CD14-positive monocyte (primary cell): ENCODE data around the gene SPR. TPM values are rescaled to one million over a fixed set of nuclear protein-coding genes. Genes with fewer than 3 reads are reported as not detected.

Source experiments
- DNase-seq, 3 donors: peaks; one replicate each; pipeline ENCODE4 v3.0.0-alpha.2; 2011 to 2022
- H2AFZ ChIP-seq: 2 replicates; pipeline ENCODE4 v1.6.0; 2012; ENCODE audit warnings: mild to moderate bottlenecking, low read depth, low read length, inconsistent platforms; ENCODE audit not compliant: insufficient read depth, poor library complexity, severe bottlenecking
- H3K27ac ChIP-seq, 2 donors: 1 replicate in 1 of 2; 2 replicates in 1 of 2; pipeline ENCODE4 v1.5.1; 2012 to 2013; ENCODE audit warnings: low read length in 2 of 2, control low read depth in 1 of 2, inconsistent platforms in 1 of 2, low read depth in 1 of 2, mild to moderate bottlenecking in 1 of 2
- H3K27me3 ChIP-seq, 2 donors: one replicate each; pipeline versions ENCODE4 v1.6.0 to v1.6.1; 2011 to 2013; ENCODE audit warnings: low read length in 2 of 2; ENCODE audit not compliant: control insufficient read depth in 2 of 2, insufficient read depth in 2 of 2
- H3K36me3 ChIP-seq, 2 donors: replicated peaks in 1 of 2; 1 replicate in 1 of 2; 2 replicates in 1 of 2; pipeline versions ENCODE4 v1.5.1 to v1.6.1; 2012 to 2013; ENCODE audit warnings: low read length in 2 of 2, control low read depth in 1 of 2, inconsistent platforms in 1 of 2, mild to moderate bottlenecking in 1 of 2; ENCODE audit not compliant: insufficient read depth in 2 of 2, control insufficient read depth in 1 of 2
- H3K4me1 ChIP-seq, 2 donors: 1 replicate in 1 of 2; 2 replicates in 1 of 2; pipeline versions ENCODE4 v1.5.1 to v1.6.1; 2012 to 2013; ENCODE audit warnings: low read length in 2 of 2, control low read depth in 1 of 2, inconsistent platforms in 1 of 2, mild to moderate bottlenecking in 1 of 2, moderate library complexity in 1 of 2; ENCODE audit not compliant: insufficient read depth in 2 of 2, control insufficient read depth in 1 of 2
- H3K4me2 ChIP-seq: replicated peaks from 2 replicates; pipeline ENCODE3; 2012; ENCODE audit warnings: low read length, moderate library complexity, mild to moderate bottlenecking; ENCODE audit not compliant: poor library complexity, severe bottlenecking; ENCODE audit errors: extremely low read depth
- H3K4me3 ChIP-seq, 3 experiments: fragments of 200-600 bp in 1 of 3; sonication (generic) in 1 of 3; replicated peaks in 1 of 3; 1 replicate in 2 of 3; 2 replicates in 1 of 3; pipeline ENCODE4 v1.5.1; 2011 to 2013; ENCODE audit warnings: low read length in 3 of 3, mild to moderate bottlenecking in 3 of 3, control low read depth in 2 of 3, low read depth in 2 of 3, inconsistent platforms in 1 of 3, moderate library complexity in 1 of 3
- H3K79me2 ChIP-seq: 2 replicates; pipeline ENCODE4 v1.6.0; 2012; ENCODE audit warnings: mild to moderate bottlenecking, control low read depth, inconsistent platforms, low read length, moderate library complexity; ENCODE audit not compliant: insufficient read depth
- H3K9ac ChIP-seq: 2 replicates; pipeline ENCODE4 v1.6.0; 2017; ENCODE audit warnings: low read length, mild to moderate bottlenecking; ENCODE audit not compliant: insufficient read depth, poor library complexity, severe bottlenecking
- H3K9me3 ChIP-seq, 2 donors: replicated peaks in 1 of 2; 1 replicate in 1 of 2; 2 replicates in 1 of 2; pipeline versions ENCODE4 v1.5.1 to v1.6.1; 2012 to 2013; ENCODE audit warnings: low read length in 2 of 2, control low read depth in 1 of 2; ENCODE audit not compliant: control insufficient read depth in 1 of 2, insufficient read depth in 1 of 2
- H4K20me1 ChIP-seq: 2 replicates; pipeline ENCODE4 v1.6.0; 2012; ENCODE audit warnings: mild to moderate bottlenecking, low read length, control low read depth, moderate library complexity; ENCODE audit not compliant: insufficient read depth
- H3K27ac Mint-ChIP-seq, 7 donors: one replicate each; pipeline ENCODE4 v1.8.0; 2020; ENCODE audit warnings: mild to moderate bottlenecking in 7 of 7, mixed read lengths in 7 of 7, moderate library complexity in 6 of 7, inconsistent platforms in 2 of 7
- H3K27me3 Mint-ChIP-seq, 3 donors: one replicate each; pipeline ENCODE4 v1.8.0; 2021 to 2022; ENCODE audit warnings: low read depth in 3 of 3, mild to moderate bottlenecking in 3 of 3, mixed read lengths in 3 of 3, moderate library complexity in 3 of 3, inconsistent platforms in 1 of 3
- H3K36me3 Mint-ChIP-seq, 2 donors: one replicate each; pipeline ENCODE4 v1.8.0; 2020; ENCODE audit warnings: mixed read lengths in 2 of 2, inconsistent platforms in 1 of 2, mild to moderate bottlenecking in 1 of 2
- H3K4me1 Mint-ChIP-seq: one replicate; pipeline ENCODE4 v1.8.0; 2020; ENCODE audit warnings: mild to moderate bottlenecking, mixed read lengths
- H3K4me3 Mint-ChIP-seq, 2 donors: one replicate each; pipeline ENCODE4 v1.8.0; 2020; ENCODE audit warnings: mild to moderate bottlenecking in 2 of 2, mixed read lengths in 2 of 2, moderate library complexity in 1 of 2
- H3K9me3 Mint-ChIP-seq, 7 donors: one replicate each; pipeline ENCODE4 v1.8.0; 2020 to 2022; ENCODE audit warnings: mixed read lengths in 7 of 7, mild to moderate bottlenecking in 6 of 7, moderate library complexity in 6 of 7, inconsistent platforms in 2 of 7
- WGBS: methylation state at CpG from one replicate; pipeline ENCODE4 v1.1.5; 2013; ENCODE audit warnings: missing lambda C conversion rate; ENCODE audit not compliant: insufficient coverage; 5-methylcytosine and 5-hydroxymethylcytosine counted together
- intact Hi-C, 2 donors: fragments of 100-400 bp; cut with micrococcal nuclease; formaldehyde crosslinking; loops; one replicate each; pipeline versions ENCODE4 v1.15.0 to v1.15.1; 2023
- polyA plus RNA-seq, 3 donors: library from polyadenylated mRNA; depleted of rRNA in 1 of 3; unstranded in 2 of 3; stranded (reverse) in 1 of 3; fragments of 300-500 nt in 2 of 3; fragments of >200 nt in 1 of 3; fragmentation: Illumina TruSeq in 2 of 3; gene quantifications; 1 replicate in 2 of 3; 2 replicates in 1 of 3; pipeline ENCODE4 v1.2.3, GENCODE V29; 2012 to 2021
- TF ChIP-seq, protein P1 (sequence below): fragments of 200-600 bp; IDR thresholded peaks from one replicate; pipeline ENCODE4 v1.8.0; 2022; ENCODE audit warnings: antibody characterized with exemption, mild to moderate bottlenecking

The SPR gene
- polyA plus RNA-seq, 3 donors, result 2.9 to 12.5 (median 7.6) TPM

DNA sequence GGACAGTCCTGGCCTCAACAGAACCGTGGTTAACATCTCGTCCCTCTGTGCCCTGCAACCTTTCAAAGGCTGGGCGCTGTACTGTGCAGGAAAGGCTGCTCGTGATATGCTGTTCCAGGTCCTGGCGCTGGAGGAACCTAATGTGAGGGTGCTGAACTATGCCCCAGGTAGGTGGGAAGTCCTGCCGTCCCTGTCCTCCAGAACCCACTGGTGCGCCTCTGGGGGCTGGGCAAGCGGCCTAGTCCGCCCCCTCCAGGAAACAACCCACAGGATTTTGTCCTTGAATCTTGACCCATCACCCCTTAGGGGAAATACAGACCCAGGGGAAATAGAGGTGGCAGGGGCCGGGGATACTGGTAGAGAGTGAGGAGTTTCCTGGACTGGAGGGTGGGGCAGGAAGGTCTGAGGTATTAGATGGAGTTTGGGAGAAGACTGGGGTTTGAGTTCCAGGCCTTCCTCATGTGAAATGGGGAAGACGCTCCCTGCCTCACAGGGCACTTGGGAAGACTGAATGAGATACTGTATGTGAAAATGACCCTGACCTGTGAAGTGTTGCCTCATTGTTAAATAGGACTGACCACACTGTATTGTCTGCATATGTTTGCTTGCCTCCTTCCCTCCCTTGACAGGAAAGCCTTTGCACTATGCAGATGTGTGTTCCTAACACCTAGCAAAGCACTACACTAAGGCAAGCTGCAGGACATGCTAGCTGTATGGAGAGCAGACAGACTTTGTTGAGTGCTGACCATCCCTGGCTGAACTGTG, 1.4 kb downstream of the SPR start:
- H4K20me1 ChIP-seq, result no peaks in the 10 kb centered on the region
- no peak overlapping the region for H2AFZ ChIP-seq
- H3K27me3 ChIP-seq, result peaks cover 21 to 38% of the 10 kb centered on the region in 2 donors
- TF ChIP-seq, protein P1, sequence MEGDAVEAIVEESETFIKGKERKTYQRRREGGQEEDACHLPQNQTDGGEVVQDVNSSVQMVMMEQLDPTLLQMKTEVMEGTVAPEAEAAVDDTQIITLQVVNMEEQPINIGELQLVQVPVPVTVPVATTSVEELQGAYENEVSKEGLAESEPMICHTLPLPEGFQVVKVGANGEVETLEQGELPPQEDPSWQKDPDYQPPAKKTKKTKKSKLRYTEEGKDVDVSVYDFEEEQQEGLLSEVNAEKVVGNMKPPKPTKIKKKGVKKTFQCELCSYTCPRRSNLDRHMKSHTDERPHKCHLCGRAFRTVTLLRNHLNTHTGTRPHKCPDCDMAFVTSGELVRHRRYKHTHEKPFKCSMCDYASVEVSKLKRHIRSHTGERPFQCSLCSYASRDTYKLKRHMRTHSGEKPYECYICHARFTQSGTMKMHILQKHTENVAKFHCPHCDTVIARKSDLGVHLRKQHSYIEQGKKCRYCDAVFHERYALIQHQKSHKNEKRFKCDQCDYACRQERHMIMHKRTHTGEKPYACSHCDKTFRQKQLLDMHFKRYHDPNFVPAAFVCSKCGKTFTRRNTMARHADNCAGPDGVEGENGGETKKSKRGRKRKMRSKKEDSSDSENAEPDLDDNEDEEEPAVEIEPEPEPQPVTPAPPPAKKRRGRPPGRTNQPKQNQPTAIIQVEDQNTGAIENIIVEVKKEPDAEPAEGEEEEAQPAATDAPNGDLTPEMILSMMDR, result no peak
- Mint-ChIP-seq H3K27me3 (peaks cover 38 to 54% (median 42%) of the 10 kb centered on the region in 3 donors), H3K36me3 (peaks cover 7 to 11% of the 10 kb centered on the region in 2 donors), H3K9me3 (peaks cover 0 to 5% (median 0%) of the 10 kb centered on the region in 7 donors), H3K4me3 (peak overlapping the region in 1 of 2 donors; percentile 26), H3K27ac (peak overlapping the region in 1 of 7 donors; percentile 48), H3K4me1 (peaks cover 41% of the 10 kb centered on the region)
- peak overlapping the region; percentile 98 for H3K4me2 ChIP-seq
- peak overlapping the region in 1 of 3 experiments; percentile 88 for H3K4me3 ChIP-seq
- no peaks in the 10 kb centered on the region for H3K9me3 ChIP-seq
- H3K27ac ChIP-seq, result no peak overlapping the region
- DNase-seq, result no peak
- intact Hi-C loops, result no loop called here
- H3K36me3 ChIP-seq, result no peaks in the 10 kb centered on the region
- 92% methylated on average over 8 of the region's 11 CpGs for WGBS
- H3K9ac ChIP-seq, result no peak overlapping the region
- peaks cover 27 to 41% of the 10 kb centered on the region in 2 donors for H3K4me1 ChIP-seq
- no peaks in the 10 kb centered on the region for H3K79me2 ChIP-seq

DNA sequence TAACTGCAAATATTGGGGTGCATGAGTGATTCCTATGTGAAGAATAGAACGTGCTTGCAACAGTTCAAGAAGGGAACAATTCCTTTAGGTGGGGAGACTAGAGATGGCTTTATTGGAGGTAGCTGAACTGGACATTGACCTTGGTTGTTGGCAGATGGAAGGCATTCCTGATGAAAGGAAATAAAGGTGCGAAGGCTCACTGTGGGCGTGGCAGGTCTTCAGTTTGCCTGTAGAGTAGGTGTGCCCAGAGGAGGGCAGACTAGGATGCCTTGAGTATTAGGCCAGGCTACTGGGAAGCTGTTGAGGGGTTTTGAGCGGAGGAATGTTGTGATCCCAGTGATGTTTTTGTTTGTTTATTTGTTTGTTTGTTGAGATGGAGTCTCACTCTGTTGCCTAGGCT, 2.8 kb downstream of the SPR start:
- no peak overlapping the region for H2AFZ ChIP-seq
- peak overlapping the region in 2 of 7 donors; percentile 68 to 70 for H3K27ac Mint-ChIP-seq

More for the DNA sequence above, 2.8 kb downstream of the SPR start:
- no peaks in the 10 kb centered on the region for H4K20me1 ChIP-seq
- no peak for DNase-seq
- H3K27me3 ChIP-seq, result peaks cover 18 to 39% of the 10 kb centered on the region in 2 donors
- H3K79me2 ChIP-seq, result no peaks in the 10 kb centered on the region
- no peak overlapping the region for H3K4me3 ChIP-seq
- Mint-ChIP-seq H3K36me3 (peaks cover 7 to 11% of the 10 kb centered on the region in 2 donors), H3K27me3 (peaks cover 44 to 55% (median 51%) of the 10 kb centered on the region in 3 donors), H3K4me1 (peaks cover 41% of the 10 kb centered on the region), H3K9me3 (peaks cover 0 to 4% (median 0%) of the 10 kb centered on the region in 7 donors), H3K4me3 (peak overlapping the region in 1 of 2 donors; percentile 16)
- intact Hi-C loops, result loop anchor here (5.0 kb wide), 2 partner anchors 272 to 287 kb away; no protein-coding TSS in a partner anchor
- no peak overlapping the region for H3K9ac ChIP-seq
- WGBS, result 91% methylated on average over 3 of the region's 4 CpGs
- H3K36me3 ChIP-seq, result no peaks in the 10 kb centered on the region
- H3K4me2 ChIP-seq, result no peak overlapping the region
- no peaks in the 10 kb centered on the region for H3K9me3 ChIP-seq
- H3K27ac ChIP-seq, result no peak overlapping the region
- H3K4me1 ChIP-seq, result peaks cover 27 to 41% of the 10 kb centered on the region in 2 donors
- TF ChIP-seq, protein P1, result no peak
